Activated CD4-positive, alpha-beta T cell treated with anti-CD3 and anti-CD28 coated beads for 1 hour (primary cell): ENCODE measurements around the gene PSMC3.

Experiments
- DNase-seq: peaks from one replicate; pipeline ENCODE4 v3.0.0-alpha.2; 2020

PSMC3 gene

DNA sequence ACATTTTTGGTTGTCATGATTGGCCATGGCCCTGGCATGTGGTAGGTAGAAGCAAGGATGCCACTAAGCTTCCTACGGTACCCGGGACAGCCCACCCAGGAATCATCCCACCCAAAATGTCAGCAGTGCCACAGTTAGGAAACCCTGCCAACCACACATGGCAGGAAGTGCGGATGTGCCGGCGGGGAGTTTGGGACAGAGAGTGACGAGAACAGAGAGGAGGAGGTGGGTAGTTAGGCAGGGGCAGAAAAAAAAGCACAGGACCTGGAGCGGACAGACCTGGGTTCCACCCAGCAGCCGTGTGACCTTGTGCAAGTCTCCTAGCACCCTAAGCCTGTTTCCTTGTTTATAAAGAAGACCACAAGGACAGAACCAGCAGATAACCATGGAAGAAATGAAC is 51.2 kb downstream of the PSMC3 start:
- no peak for DNase-seq

DNA sequence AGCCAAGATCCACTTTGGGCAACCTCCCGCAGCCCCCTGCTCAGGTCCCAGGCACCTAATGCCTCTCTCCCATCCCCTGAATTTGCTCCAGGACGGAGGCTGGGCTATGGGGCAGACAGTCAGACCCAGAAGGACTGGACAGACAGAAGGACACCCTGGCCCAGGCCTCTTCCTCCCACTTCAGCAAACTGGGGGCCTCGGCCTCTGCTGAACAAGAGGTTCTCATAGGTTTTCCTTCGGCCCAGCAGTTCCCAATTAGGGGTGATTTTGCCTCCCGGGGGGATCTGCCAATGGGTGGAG is 51.6 kb downstream of the PSMC3 start:
- no peak for DNase-seq

DNA sequence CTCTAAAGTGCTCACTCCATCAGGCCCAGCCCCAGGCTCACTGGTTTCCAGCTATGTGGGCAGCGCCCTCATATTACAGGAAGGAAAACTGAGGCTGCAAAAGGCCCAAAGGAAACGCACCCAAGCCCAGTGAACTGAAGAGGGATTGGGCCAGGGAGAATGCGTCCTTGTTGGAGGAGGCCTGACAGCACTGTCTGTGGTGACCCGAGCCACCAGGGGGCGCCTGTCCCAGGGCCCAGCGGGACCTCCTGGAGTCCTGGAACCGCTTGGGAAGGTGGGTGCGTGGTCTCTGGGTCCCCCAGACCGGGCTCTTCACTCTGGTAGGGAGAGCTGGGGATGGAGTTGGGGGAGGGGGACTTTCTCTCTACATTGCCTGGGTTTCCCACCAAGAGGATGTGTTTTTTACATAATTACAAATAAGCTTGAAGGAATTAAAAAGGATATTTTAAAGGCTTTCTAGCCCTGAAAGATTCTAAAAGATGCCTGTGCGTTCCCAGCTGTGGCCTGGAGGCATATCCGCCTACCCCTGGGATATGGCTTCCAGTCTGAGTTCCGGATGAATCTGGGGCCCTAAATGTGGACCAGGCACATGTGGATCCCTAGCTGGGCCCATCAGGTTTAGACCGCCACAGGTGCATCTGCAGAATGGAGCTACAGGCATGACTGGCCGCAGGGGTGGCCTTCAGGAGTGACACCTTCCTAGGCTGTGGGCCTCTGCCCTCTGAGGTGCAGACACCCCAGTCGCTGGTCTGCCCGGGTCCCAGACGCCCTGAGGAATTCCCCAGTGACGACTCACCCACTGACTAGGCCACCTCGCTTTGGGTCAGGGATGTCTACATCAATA is 52.1 kb downstream of the PSMC3 start:
- peak; percentile 75 for DNase-seq

DNA sequence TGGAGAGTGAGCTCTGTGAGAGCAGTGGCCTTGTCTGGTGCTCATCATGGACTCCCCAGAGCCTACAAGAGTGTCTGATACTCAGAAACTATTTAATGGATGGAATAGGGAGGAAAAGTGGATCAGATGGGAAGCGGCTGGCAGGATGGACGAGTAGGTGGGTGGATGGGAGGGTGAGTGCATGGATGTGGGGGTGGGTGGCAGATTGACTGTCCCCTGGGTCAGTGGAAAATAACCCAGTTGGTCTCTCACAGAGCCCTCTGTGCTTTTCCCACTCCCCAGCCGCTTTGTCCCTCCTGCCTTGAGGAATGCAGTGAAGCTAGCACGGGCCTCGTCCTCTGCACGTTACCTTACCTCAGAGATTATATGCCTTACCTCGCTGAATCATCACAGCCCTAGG is 53.8 kb downstream of the PSMC3 start:
- DNase-seq: no peak

DNA sequence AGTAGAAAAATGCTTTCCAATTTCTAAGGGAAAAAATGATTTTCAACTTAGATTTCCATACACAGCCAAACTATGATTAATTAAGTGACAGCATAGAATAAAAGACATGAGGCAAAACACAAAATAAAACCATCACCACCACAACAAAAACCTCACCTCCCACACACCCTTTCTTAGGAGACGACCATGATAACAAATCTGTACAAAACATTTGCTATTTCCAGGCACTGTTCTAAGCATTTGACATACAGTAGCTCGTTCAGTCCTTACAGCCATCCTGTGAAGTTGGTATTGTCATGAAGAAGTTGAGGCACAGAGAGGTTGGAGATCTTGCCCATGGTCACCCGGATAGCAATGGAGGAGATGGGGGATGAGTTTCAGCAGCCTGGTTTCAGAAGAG is 56.6 kb downstream of the PSMC3 start:
- DNase-seq: no peak
